ENCODE measurements around the gene HSPD1. TPM values are rescaled to one million over a fixed set of nuclear protein-coding genes. Genes with fewer than 3 reads are reported as not detected.

The HSPD1 gene
- total and polyA plus RNA-seq, 9 of the 15 experiments (the other 6 are each of a cell fraction or from before 2014, with no cell fraction given): 398 to 1,014 (median 622) TPM

DNA sequence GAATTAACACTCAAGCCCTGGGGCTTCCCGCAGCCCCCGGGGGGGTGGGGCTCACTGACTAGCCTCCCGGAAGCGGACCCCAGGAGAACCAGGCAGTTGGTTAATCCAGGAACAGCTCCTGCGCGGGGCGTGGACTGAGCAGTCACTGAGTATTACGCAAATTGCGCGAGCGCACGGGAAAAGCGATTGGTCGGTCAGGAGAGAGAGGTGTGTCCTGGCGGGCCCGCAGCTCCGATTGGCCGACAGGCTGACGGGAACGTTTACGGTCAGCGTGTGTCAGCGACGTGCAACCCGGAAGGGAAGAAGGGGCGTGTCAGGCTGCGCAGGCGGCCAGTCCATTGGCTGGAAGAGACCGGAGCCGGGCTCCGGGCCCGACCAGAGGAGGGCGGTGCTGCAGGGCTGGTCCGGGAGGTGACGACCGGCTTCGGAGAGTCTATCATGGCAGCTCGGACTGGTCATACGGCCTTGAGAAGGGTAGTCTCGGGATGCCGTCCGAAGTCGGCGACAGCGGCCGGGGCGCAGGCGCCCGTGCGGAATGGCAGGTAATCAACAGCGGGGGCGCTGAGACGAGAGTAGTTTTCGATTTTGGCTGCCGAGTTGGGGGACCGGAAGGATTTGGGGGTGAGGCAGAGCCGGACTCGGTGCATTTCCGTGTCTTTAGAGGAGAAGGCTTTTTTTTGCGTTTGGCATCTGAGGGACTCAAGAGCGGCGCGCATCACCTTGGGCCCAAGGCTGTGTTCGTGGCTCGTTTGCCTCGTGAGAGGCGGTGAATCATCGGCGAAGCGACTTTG, 46.3 kb downstream of the HSPD1 start, which contains the start of gene COQ10B (continued):
- TF ChIP-seq LCOR (CRISPR knock-in tag; IDR thresholded peaks at IDR 0.05) (peak; percentile 58; the same call in 1 of the 2 replicates), KLF1 (tag; IDR thresholded peaks at IDR 0.05) (peak; percentile 50; the same call in 1 of the 2 replicates), HDAC2 (IDR thresholded peaks at IDR 0.05) (peak; percentile 55), CAMTA2 (CRISPR knock-in tag; conservative IDR thresholded peaks at IDR 0.05) (no peak), SIX5 (IDR thresholded peaks at IDR 0.05; ENCODE audit: borderline replicate concordance in 1 of 2, insufficient read depth in 1 of 2, low read depth in 1 of 2, low read length in 2 of 2) (no peak), ATF4 (CRISPR knock-in tag; IDR thresholded peaks at IDR 0.05) (no peak), GTF2A2 (tag; IDR thresholded peaks at IDR 0.05) (no peak), THRAP3 (IDR thresholded peaks at IDR 0.05; ENCODE audit: borderline replicate concordance) (no peak), PTTG1 (tag; IDR thresholded peaks at IDR 0.05; ENCODE audit: low read depth) (no peak), SRF (CRISPR knock-in tag; IDR thresholded peaks at IDR 0.05) (no peak), SRSF7 (optimal IDR thresholded peaks at IDR 0.05; ENCODE audit: low read depth, low read length) (no peak), ZNF431 (CRISPR knock-in tag; IDR thresholded peaks at IDR 0.05) (no peak), MXD1 (CRISPR knock-in tag; IDR thresholded peaks at IDR 0.05; ENCODE audit: borderline replicate concordance, poor library complexity, severe bottlenecking) (no peak), CHAMP1 (IDR thresholded peaks at IDR 0.05) (0 out of 2 replicates have a peak, but pooled peaks have one; percentile 18), MEF2A (IDR thresholded peaks at IDR 0.05; ENCODE audit: control insufficient read depth, low read depth, low read length) (no peak)
- TF ChIP-seq, protein P1, sequence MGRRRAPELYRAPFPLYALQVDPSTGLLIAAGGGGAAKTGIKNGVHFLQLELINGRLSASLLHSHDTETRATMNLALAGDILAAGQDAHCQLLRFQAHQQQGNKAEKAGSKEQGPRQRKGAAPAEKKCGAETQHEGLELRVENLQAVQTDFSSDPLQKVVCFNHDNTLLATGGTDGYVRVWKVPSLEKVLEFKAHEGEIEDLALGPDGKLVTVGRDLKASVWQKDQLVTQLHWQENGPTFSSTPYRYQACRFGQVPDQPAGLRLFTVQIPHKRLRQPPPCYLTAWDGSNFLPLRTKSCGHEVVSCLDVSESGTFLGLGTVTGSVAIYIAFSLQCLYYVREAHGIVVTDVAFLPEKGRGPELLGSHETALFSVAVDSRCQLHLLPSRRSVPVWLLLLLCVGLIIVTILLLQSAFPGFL (CRISPR knock-in tag; IDR thresholded peaks at IDR 0.05): no peak
- TF ChIP-seq, protein P2, sequence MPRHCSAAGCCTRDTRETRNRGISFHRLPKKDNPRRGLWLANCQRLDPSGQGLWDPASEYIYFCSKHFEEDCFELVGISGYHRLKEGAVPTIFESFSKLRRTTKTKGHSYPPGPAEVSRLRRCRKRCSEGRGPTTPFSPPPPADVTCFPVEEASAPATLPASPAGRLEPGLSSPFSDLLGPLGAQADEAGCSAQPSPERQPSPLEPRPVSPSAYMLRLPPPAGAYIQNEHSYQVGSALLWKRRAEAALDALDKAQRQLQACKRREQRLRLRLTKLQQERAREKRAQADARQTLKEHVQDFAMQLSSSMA (CRISPR knock-in tag; IDR thresholded peaks at IDR 0.05): no peak
- TF ChIP-seq, protein P3, sequence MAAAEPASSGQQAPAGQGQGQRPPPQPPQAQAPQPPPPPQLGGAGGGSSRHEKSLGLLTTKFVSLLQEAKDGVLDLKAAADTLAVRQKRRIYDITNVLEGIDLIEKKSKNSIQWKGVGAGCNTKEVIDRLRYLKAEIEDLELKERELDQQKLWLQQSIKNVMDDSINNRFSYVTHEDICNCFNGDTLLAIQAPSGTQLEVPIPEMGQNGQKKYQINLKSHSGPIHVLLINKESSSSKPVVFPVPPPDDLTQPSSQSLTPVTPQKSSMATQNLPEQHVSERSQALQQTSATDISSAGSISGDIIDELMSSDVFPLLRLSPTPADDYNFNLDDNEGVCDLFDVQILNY (CRISPR knock-in tag; IDR thresholded peaks at IDR 0.05): no peak
- TF ChIP-seq, protein P4, sequence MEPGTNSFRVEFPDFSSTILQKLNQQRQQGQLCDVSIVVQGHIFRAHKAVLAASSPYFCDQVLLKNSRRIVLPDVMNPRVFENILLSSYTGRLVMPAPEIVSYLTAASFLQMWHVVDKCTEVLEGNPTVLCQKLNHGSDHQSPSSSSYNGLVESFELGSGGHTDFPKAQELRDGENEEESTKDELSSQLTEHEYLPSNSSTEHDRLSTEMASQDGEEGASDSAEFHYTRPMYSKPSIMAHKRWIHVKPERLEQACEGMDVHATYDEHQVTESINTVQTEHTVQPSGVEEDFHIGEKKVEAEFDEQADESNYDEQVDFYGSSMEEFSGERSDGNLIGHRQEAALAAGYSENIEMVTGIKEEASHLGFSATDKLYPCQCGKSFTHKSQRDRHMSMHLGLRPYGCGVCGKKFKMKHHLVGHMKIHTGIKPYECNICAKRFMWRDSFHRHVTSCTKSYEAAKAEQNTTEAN (CRISPR knock-in tag; IDR thresholded peaks at IDR 0.05): no peak

All from K562 (cell line).